B cell (primary cell): ENCODE data around the gene SWSAP1. TPM values are rescaled to one million over a fixed set of nuclear protein-coding genes. Genes with fewer than 3 reads are reported as not detected.
A peak's percentile ranks its signal among the peaks of the same experiment; 100 is the strongest.

Experiments
- ATAC-seq: fragments of 200-7000 bp; cut with Tn5 transposase; one replicate; pipeline ENCODE4 v1.10.0; 2021; ENCODE audit warnings: low read depth, mild to moderate bottlenecking, moderate number of reproducible peaks, moderate library complexity
- CTCF ChIA-PET: fragments of 350-600 bp; sonication (Branson Sonifier 250); formaldehyde crosslinking; loops from one replicate; lab custom pipeline; 2021; ENCODE audit warnings: antibody characterized with exemption, inconsistent platforms; lab: Charles Lee
- POLR2A ChIA-PET: fragments of 350-600 bp; sonication (Branson Sonifier 250); formaldehyde crosslinking; loops from one replicate; lab custom pipeline; 2021; ENCODE audit warnings: antibody characterized with exemption; lab: Charles Lee
- DNase-seq: peaks from one replicate; pipeline ENCODE4 v3.0.0; 2013
- H2AFZ ChIP-seq: 2 replicates; pipeline ENCODE4 v1.6.1; 2012; ENCODE audit warnings: mild to moderate bottlenecking, low read depth, low read length; ENCODE audit not compliant: insufficient read depth, poor library complexity, severe bottlenecking
- H3K27ac ChIP-seq, 2 donors: 1 replicate in 1 of 2; 2 replicates in 1 of 2; pipeline ENCODE4 v1.5.1; 2012 to 2013; ENCODE audit warnings: low read length in 2 of 2, mild to moderate bottlenecking in 2 of 2, moderate library complexity in 1 of 2
- H3K27me3 ChIP-seq, 4 experiments: fragments of 200-600 bp in 1 of 4; sonication (generic) in 1 of 4; replicated peaks in 1 of 4; 1 replicate in 2 of 4; 2 replicates in 2 of 4; pipeline versions ENCODE4 v1.6.1 to v1.7.0; 2013 to 2016; ENCODE audit warnings: low read length in 3 of 4, mild to moderate bottlenecking in 2 of 4, mixed read lengths in 1 of 4, moderate library complexity in 1 of 4; ENCODE audit not compliant: insufficient read depth in 4 of 4, control insufficient read depth in 3 of 4; ENCODE audit errors: control extremely low read depth in 1 of 4
- H3K36me3 ChIP-seq, 2 experiments: replicated peaks in 1 of 2; 1 replicate in 1 of 2; 2 replicates in 1 of 2; pipeline versions ENCODE4 v1.6.1 to v1.7.1; 2013; ENCODE audit warnings: low read length in 1 of 2; ENCODE audit not compliant: insufficient read depth in 2 of 2, control insufficient read depth in 1 of 2; ENCODE audit errors: control extremely low read depth in 1 of 2, extremely low read depth in 1 of 2
- H3K4me1 ChIP-seq, 2 donors: fragments of 200-600 bp in 1 of 2; sonication (generic) in 1 of 2; 1 replicate in 1 of 2; 2 replicates in 1 of 2; pipeline versions ENCODE4 v1.5.1 to v1.6.1; 2013 to 2017; ENCODE audit warnings: low read length in 2 of 2; ENCODE audit not compliant: control insufficient read depth in 2 of 2, insufficient read depth in 2 of 2
- H3K4me2 ChIP-seq: replicated peaks from 2 replicates; pipeline ENCODE3; 2012; ENCODE audit warnings: mild to moderate bottlenecking, low read depth, low read length; ENCODE audit not compliant: poor library complexity, severe bottlenecking
- H3K4me3 ChIP-seq, 5 experiments: fragments of 200-600 bp in 1 of 5; sonication (generic) in 1 of 5; 1 replicate in 3 of 5; 2 replicates in 2 of 5; pipeline versions ENCODE4 v1.5.1 to v1.7.0; 2011 to 2016; ENCODE audit warnings: low read length in 4 of 5, mild to moderate bottlenecking in 4 of 5, low read depth in 2 of 5, control low read depth in 1 of 5, moderate library complexity in 1 of 5; ENCODE audit not compliant: insufficient read depth in 1 of 5; ENCODE audit errors: control extremely low read depth in 1 of 5, extremely low read depth in 1 of 5
- H3K79me2 ChIP-seq: fragments of 200-600 bp; sonication (generic); one replicate; pipeline ENCODE4 v1.6.0; 2016; ENCODE audit warnings: low read length; ENCODE audit not compliant: control insufficient read depth, insufficient read depth
- H3K9ac ChIP-seq: fragments of 200-600 bp; sonication (generic); 2 replicates; pipeline ENCODE4 v1.6.1; 2017; ENCODE audit warnings: mild to moderate bottlenecking, low read length, moderate library complexity
- H3K9me3 ChIP-seq, 3 donors: one replicate each; pipeline versions ENCODE4 v1.6.1 to v1.7.1; 2013; ENCODE audit warnings: low read length in 2 of 3; ENCODE audit not compliant: control insufficient read depth in 2 of 3, insufficient read depth in 1 of 3; ENCODE audit errors: control extremely low read depth in 1 of 3
- H4K20me1 ChIP-seq: 2 replicates; pipeline ENCODE4 v1.6.0; 2012; ENCODE audit warnings: mild to moderate bottlenecking, low read length; ENCODE audit not compliant: insufficient read depth, control insufficient read depth, poor library complexity, severe bottlenecking
- H3K27ac Mint-ChIP-seq: one replicate; pipeline ENCODE4 v1.8.0; 2021; ENCODE audit warnings: mixed read lengths
- H3K27me3 Mint-ChIP-seq: one replicate; pipeline ENCODE4 v1.8.0; 2021; ENCODE audit warnings: mixed read lengths
- H3K4me1 Mint-ChIP-seq: one replicate; pipeline ENCODE4 v1.8.0; 2021; ENCODE audit warnings: mixed read lengths
- H3K4me3 Mint-ChIP-seq: one replicate; pipeline ENCODE4 v1.8.0; 2021; ENCODE audit warnings: mixed read lengths
- H3K9me3 Mint-ChIP-seq: one replicate; pipeline ENCODE4 v1.8.0; 2022; ENCODE audit warnings: mixed read lengths; ENCODE audit not compliant: insufficient read depth
- EZH2 ChIP-seq: IDR thresholded peaks from 2 replicates; pipeline ENCODE4 v1.6.1; 2012; ENCODE audit warnings: borderline replicate concordance, low read depth, mild to moderate bottlenecking, moderate library complexity, low read length; ENCODE audit not compliant: insufficient read depth, poor library complexity, severe bottlenecking
- WGBS: methylation state at CpG from one replicate; pipeline ENCODE4 v1.1.5; 2013; ENCODE audit warnings: missing lambda C conversion rate; ENCODE audit not compliant: insufficient coverage; 5-methylcytosine and 5-hydroxymethylcytosine counted together
- intact Hi-C: fragments of 100-400 bp; cut with micrococcal nuclease; formaldehyde crosslinking; loops from one replicate; pipeline ENCODE4 v1.10.0; 2022
- polyA plus RNA-seq: library from polyadenylated mRNA; depleted of rRNA; stranded (reverse); fragments of >200 nt; gene quantifications from 2 replicates; pipeline ENCODE4 v1.2.3, GENCODE V29; 2012
- total RNA-seq, 2 donors: library from RNA; stranded (reverse); fragments of 120-200 nt in 1 of 2; gene quantifications; 1 replicate in 1 of 2; 2 replicates in 1 of 2; pipeline versions ENCODE4 v1.2.3 to v1.2.4, GENCODE V29; 2013 to 2022
- TF ChIP-seq, protein P1 (sequence below): fragments of 200-600 bp; IDR thresholded peaks from one replicate; pipeline ENCODE4 v1.8.0; 2022; ENCODE audit warnings: antibody characterized with exemption, mild to moderate bottlenecking

The SWSAP1 gene
- total and polyA plus RNA-seq, 2 donors (not counting 1 experiment from before 2014, with no cell fraction given): 5.0 to 7.6 TPM

DNA sequence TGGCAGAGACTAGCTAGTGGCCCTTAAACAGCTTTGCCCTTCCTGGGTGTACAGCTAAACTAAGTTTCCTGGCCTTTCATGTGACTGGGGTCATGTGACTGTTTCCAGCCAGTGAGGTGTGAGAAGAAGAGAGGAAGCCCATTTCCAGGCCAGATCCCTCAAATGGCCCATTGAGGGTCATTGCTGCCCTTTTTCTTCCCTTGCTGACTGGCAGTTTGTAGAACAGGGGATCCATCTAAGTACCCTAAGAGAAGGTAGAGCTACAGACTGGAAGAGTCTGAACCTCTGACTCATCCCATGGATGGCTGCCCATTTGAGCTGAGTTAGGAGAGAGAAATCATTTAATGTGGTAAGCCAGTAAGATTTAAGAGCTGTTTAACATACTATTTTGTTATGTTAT is 2.8 kb downstream of the SWSAP1 start:
- no peak overlapping the region for H3K27ac ChIP-seq
- no peak for ATAC-seq
- ChIA-PET CTCF (interaction anchor here (0.7 to 4.6 kb wide), 10 partner anchors 22 to 105 kb away, joined by 3 to 37 read pairs (median 4); no protein-coding TSS in a partner anchor), POLR2A (interaction anchor here (1.1 kb wide), 1 partner anchor 31 kb away, joined by 3 read pairs; the partner anchor contains the start of genes CCDC159 and TMEM205)
- no peaks in the 10 kb centered on the region for H4K20me1 ChIP-seq
- H3K9ac ChIP-seq: no peak overlapping the region
- no peak overlapping the region for H3K4me2 ChIP-seq
- intact Hi-C loops: loop anchor here (10.0 kb wide), 1 partner anchor 1562 kb away; the partner anchor contains the start of gene FBXL12
- Mint-ChIP-seq H3K27me3 (no peaks in the 10 kb centered on the region), H3K9me3 (no peaks in the 10 kb centered on the region), H3K27ac (peak overlapping the region; percentile 34), H3K4me3 (peak overlapping the region; percentile 60), H3K4me1 (peaks cover 35% of the 10 kb centered on the region)
- no peak overlapping the region for H3K4me3 ChIP-seq
- H3K27me3 ChIP-seq: peaks cover 0 to 3% (median 0%) of the 10 kb centered on the region in 4 experiments
- H3K4me1 ChIP-seq: peaks cover 42 to 53% of the 10 kb centered on the region in 2 donors
- no peaks in the 10 kb centered on the region for H3K36me3 ChIP-seq
- no peak overlapping the region for H2AFZ ChIP-seq
- peaks cover 16% of the 10 kb centered on the region for H3K79me2 ChIP-seq
- TF ChIP-seq EZH2: no peak
- TF ChIP-seq, protein P1, sequence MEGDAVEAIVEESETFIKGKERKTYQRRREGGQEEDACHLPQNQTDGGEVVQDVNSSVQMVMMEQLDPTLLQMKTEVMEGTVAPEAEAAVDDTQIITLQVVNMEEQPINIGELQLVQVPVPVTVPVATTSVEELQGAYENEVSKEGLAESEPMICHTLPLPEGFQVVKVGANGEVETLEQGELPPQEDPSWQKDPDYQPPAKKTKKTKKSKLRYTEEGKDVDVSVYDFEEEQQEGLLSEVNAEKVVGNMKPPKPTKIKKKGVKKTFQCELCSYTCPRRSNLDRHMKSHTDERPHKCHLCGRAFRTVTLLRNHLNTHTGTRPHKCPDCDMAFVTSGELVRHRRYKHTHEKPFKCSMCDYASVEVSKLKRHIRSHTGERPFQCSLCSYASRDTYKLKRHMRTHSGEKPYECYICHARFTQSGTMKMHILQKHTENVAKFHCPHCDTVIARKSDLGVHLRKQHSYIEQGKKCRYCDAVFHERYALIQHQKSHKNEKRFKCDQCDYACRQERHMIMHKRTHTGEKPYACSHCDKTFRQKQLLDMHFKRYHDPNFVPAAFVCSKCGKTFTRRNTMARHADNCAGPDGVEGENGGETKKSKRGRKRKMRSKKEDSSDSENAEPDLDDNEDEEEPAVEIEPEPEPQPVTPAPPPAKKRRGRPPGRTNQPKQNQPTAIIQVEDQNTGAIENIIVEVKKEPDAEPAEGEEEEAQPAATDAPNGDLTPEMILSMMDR: no peak
- no peak for DNase-seq
- peaks cover 0 to 6% (median 0%) of the 10 kb centered on the region in 3 donors for H3K9me3 ChIP-seq

DNA sequence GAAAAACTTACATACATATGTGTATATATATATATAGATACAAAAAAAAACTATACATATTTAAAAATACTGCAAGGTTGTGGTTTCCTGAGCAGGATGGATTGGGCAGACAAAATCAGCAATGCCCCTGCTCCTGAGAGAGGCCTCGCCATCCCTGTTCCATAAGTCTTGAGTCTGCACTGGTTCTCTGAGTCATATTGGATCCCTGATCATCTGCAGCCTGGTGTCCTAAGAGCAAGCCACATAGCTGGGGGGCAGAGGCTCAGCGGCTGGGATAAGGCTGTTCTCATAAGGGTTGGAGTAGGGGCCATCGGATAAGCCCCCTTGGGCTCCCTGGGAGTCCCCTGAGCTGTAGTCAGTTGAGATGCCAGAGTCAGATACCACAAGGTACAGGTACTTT is 3.3 kb downstream of the SWSAP1 start:
- H3K9me3 ChIP-seq: peaks cover 0 to 9% (median 0%) of the 10 kb centered on the region in 3 donors
- no peak overlapping the region for H3K4me3 Mint-ChIP-seq
- peaks cover 38% of the 10 kb centered on the region for H3K4me1 Mint-ChIP-seq
- H4K20me1 ChIP-seq: no peaks in the 10 kb centered on the region
- POLR2A ChIA-PET: no interaction called here
- H3K27ac ChIP-seq: no peak overlapping the region
- H3K27me3 Mint-ChIP-seq: no peaks in the 10 kb centered on the region
- WGBS: 97% methylated on average over 3 of the region's 3 CpGs
- H3K27ac Mint-ChIP-seq: peak overlapping the region; percentile 67
- CTCF ChIA-PET: interaction anchor here (0.7 to 4.6 kb wide), 9 partner anchors 9 to 105 kb away, joined by 3 to 37 read pairs (median 4); no protein-coding TSS in a partner anchor
- TF ChIP-seq, protein P1: no peak
- no peak for TF ChIP-seq EZH2
- no peak for ATAC-seq
- H3K4me3 ChIP-seq: no peak overlapping the region
- H3K4me1 ChIP-seq: peaks cover 45 to 57% of the 10 kb centered on the region in 2 donors
- no peaks in the 10 kb centered on the region for H3K9me3 Mint-ChIP-seq
- H3K27me3 ChIP-seq: peaks cover 0 to 6% (median 1%) of the 10 kb centered on the region in 4 experiments
- H3K4me2 ChIP-seq: no peak overlapping the region
- H3K36me3 ChIP-seq: no peaks in the 10 kb centered on the region
- intact Hi-C loops: loop anchor here (10.0 kb wide), 1 partner anchor 1563 kb away; the partner anchor contains the start of gene FBXL12
- H2AFZ ChIP-seq: no peak overlapping the region
- no peak overlapping the region for H3K9ac ChIP-seq
- H3K79me2 ChIP-seq: peaks cover 16% of the 10 kb centered on the region
- no peak for DNase-seq
